K562 (cell line): ENCODE results near the gene IGFALS. TPM values are rescaled to one million over a fixed set of nuclear protein-coding genes. Genes with fewer than 3 reads are reported as not detected.

Experiments
- CHD2 ChIP-seq: IDR thresholded peaks from 2 replicates; pipeline ENCODE4 v1.6.1; 2011; ENCODE audit warnings: low read depth, low read length
- E2F3 ChIP-seq: fragments of 250-450 bp; sonication (Bioruptor Pico); IDR thresholded peaks from 2 replicates; pipeline ENCODE4 v1.4.0; 2020; ENCODE audit warnings: mild to moderate bottlenecking
- FOXA1 ChIP-seq: fragments of 450-650 bp; IDR thresholded peaks from 2 replicates; pipeline ENCODE4 v1.6.1; 2016; ENCODE audit warnings: mild to moderate bottlenecking, borderline replicate concordance
- IRF9 ChIP-seq: fragments of 450-650 bp; IDR thresholded peaks from 2 replicates; pipeline ENCODE4 v1.6.1; 2016; ENCODE audit warnings: missing biosample characterization, missing genetic modification characterization
- KDM1A ChIP-seq, 2 experiments: fragments of 450-650 bp; IDR thresholded peaks; 2 replicates each; pipeline ENCODE4 v1.6.1; 2016; ENCODE audit warnings: mild to moderate bottlenecking in 2 of 2
- KLF1 ChIP-seq: fragments of 450-650 bp; IDR thresholded peaks from 2 replicates; pipeline ENCODE4 v1.6.1; 2016; ENCODE audit warnings: missing genetic modification characterization, missing compliant biosample characterization
- LARP7 ChIP-seq: fragments of 450-650 bp; IDR thresholded peaks from 2 replicates; pipeline ENCODE4 v1.6.1; 2016
- MBD2 ChIP-seq: sonication (generic); IDR thresholded peaks from 2 replicates; pipeline ENCODE4 v1.6.1; 2016; ENCODE audit warnings: low read depth, borderline replicate concordance
- NFIX ChIP-seq: fragments of 250-450 bp; sonication (Bioruptor Pico); IDR thresholded peaks from 2 replicates; pipeline ENCODE4 v1.4.0; 2020; ENCODE audit warnings: low read depth, mild to moderate bottlenecking, moderate library complexity
- RREB1 ChIP-seq: fragments of 250-450 bp; sonication (Bioruptor Pico); IDR thresholded peaks from 2 replicates; pipeline ENCODE4 v1.4.0; 2020
- SRSF7 ChIP-seq: fragments of 200-400 bp; formaldehyde crosslinking; optimal IDR thresholded peaks from 2 replicates; pipeline ENCODE3; 2017; ENCODE audit warnings: mild to moderate bottlenecking, low read depth, low read length
- SUPT5H ChIP-seq: fragments of 450-650 bp; IDR thresholded peaks from 2 replicates; pipeline ENCODE4 v1.6.1; 2016
- ZBED1 ChIP-seq: IDR thresholded peaks from 2 replicates; pipeline ENCODE4 v1.6.1; 2014
- ZC3H11A ChIP-seq: IDR thresholded peaks from 2 replicates; pipeline ENCODE4 v1.6.1; 2012; ENCODE audit warnings: low read depth, low read length, improper control_type of control experiment
- ZNF347 ChIP-seq: fragments of 450-650 bp; formaldehyde crosslinking; IDR thresholded peaks from 2 replicates; pipeline ENCODE4 v1.4.0; 2020; ENCODE audit warnings: low read depth, mild to moderate bottlenecking, moderate library complexity
- ZNF354B ChIP-seq: fragments of 250-450 bp; sonication (Bioruptor Pico); IDR thresholded peaks from 2 replicates; pipeline ENCODE4 v1.4.0; 2020
- ZNF644 ChIP-seq: fragments of 200-800 bp; sonication (Bioruptor generic); IDR thresholded peaks from 2 replicates; pipeline ENCODE4 v1.6.1; 2016; ENCODE audit warnings: low read depth, missing genetic modification characterization, missing compliant biosample characterization
- ZNF707 ChIP-seq: fragments of 250-450 bp; sonication (Bioruptor Pico); conservative IDR thresholded peaks from 2 replicates; pipeline ENCODE4 v1.8.0; 2022; ENCODE audit warnings: inconsistent platforms, mild to moderate bottlenecking, moderate library complexity
- ZNF740 ChIP-seq, 3 experiments: fragments of 200-800 bp in 1 of 3; sonication (Bioruptor generic) in 1 of 3; sonication (generic) in 1 of 3; formaldehyde crosslinking in 1 of 3; IDR thresholded peaks; 2 replicates each; pipeline versions ENCODE4 v1.6.1 to v1.8.0; 2016 to 2022; ENCODE audit warnings: mild to moderate bottlenecking in 2 of 3, missing compliant biosample characterization in 2 of 3, missing genetic modification characterization in 2 of 3, missing genetic modification reagents in 1 of 3
- ZNF780A ChIP-seq: fragments of 250-450 bp; sonication (Bioruptor Pico); IDR thresholded peaks from 2 replicates; pipeline ENCODE4 v1.5.0; 2021; ENCODE audit warnings: mild to moderate bottlenecking
- polyA plus RNA-seq, 8 experiments: library from polyadenylated mRNA; depleted of rRNA in 4 of 8; stranded (reverse) in 5 of 8; unstranded in 3 of 8; fragments of >200 nt; fragmentation: Nextera tagmentation in 2 of 8; fragmentation: Illumina TruSeq in 1 of 8; extraction: Ambion mirVana in 2 of 8; extraction: Trizol in 1 of 8; gene quantifications; 2 replicates each; pipeline versions ENCODE4 v1.2.1 to v1.2.3, GENCODE V29; 2011 to 2014; ENCODE audit warnings: inconsistent platforms in 1 of 8, missing spikeins in 1 of 8
- total RNA-seq, 7 experiments: library from RNA; depleted of rRNA in 6 of 7; stranded (reverse); fragments of >200 nt in 6 of 7; fragmentation: Illumina TruSeq in 2 of 7; extraction: Trizol in 2 of 7; gene quantifications; 2 replicates each; pipeline versions ENCODE4 v1.2.1 to v1.2.3, GENCODE V29; 2011 to 2021; ENCODE audit warnings: low replicate concordance in 1 of 7

Gene IGFALS
- total and polyA plus RNA-seq, 9 of the 15 experiments (the other 6 are each of a cell fraction or from before 2014, with no cell fraction given) = not detected

- TF ChIP-seq RREB1 (peak; percentile 88), NFIX (CRISPR knock-in tag) (no peak), ZNF740 (CRISPR knock-in tag; IDR thresholded peaks at IDR 0.05) (no peak), ZNF740 (tag; IDR thresholded peaks at IDR 0.05) (no peak), ZNF347 (CRISPR knock-in tag) (no peak), FOXA1 (no peak), MBD2 (peak; percentile 93), ZNF707 (no peak), ZNF780A (no peak), ZBED1 (peak; percentile 39; the same call in 1 of the 2 replicates), CHD2 (peak; percentile 74; the same call in 1 of the 2 replicates), IRF9 (tag) (no peak), ZNF644 (tag) (no peak), LARP7 (peak; percentile 45; the same call in 1 of the 2 replicates), E2F3 (CRISPR knock-in tag) (peak; percentile 34; the same call in 1 of the 2 replicates), ZNF354B (CRISPR knock-in tag) (no peak), ZC3H11A (no peak), KDM1A (IDR thresholded peaks at IDR 0.05) (peak in 1 of 2 experiments; percentile 42; a peak in 1 of 4 replicates), KLF1 (tag) (no peak), SRSF7 (no peak), SUPT5H (peak; percentile 66)
Measured at GRCh38 chr16:1826691-1827573, 33.4 kb upstream of the IGFALS start, which contains the start of the genes FAHD1 and HAGH (continued).
